ENCODE results near the gene TMF1. TPM values are rescaled to one million over a fixed set of nuclear protein-coding genes. Genes with fewer than 3 reads are reported as not detected.

TMF1 gene
- total RNA-seq, 2 experiments from 2014 or later: 38.9 to 42.1 TPM

DNA sequence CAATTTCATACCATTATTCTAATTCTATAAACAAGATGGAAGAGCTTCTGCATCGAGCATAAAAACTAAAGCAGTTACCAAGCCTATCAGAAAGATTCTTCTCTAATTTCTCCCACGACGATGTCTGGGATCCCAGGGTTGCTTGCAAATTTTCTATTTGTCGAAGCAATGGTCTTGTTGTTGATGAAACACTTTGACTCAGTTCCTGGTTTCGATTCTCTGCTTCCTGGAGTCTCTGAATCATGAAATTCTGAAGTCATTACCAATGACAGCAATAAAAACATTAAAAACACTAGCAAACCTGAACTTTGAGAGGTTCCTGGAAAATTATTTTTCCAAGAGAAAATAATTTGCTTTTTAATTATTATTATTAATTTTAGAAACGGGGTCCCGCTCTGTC, 18.7 kb downstream of the TMF1 start:
- H3K36me3 Mint-ChIP-seq (ENCODE audit: low read depth): peaks cover 50% of the 10 kb centered on the region
- peak; percentile 53 for ATAC-seq
- ChIA-PET POLR2A (interaction anchor here (1.4 kb wide), 1 partner anchor 18 kb away, joined by 3 read pairs; no protein-coding TSS in a partner anchor), CTCF (no interaction called here)
- H3K4me3 Mint-ChIP-seq: no peak overlapping the region
- no peak for DNase-seq
- H3K4me1 Mint-ChIP-seq (ENCODE audit: low read depth): peaks cover 16% of the 10 kb centered on the region
- TF ChIP-seq, protein P1, sequence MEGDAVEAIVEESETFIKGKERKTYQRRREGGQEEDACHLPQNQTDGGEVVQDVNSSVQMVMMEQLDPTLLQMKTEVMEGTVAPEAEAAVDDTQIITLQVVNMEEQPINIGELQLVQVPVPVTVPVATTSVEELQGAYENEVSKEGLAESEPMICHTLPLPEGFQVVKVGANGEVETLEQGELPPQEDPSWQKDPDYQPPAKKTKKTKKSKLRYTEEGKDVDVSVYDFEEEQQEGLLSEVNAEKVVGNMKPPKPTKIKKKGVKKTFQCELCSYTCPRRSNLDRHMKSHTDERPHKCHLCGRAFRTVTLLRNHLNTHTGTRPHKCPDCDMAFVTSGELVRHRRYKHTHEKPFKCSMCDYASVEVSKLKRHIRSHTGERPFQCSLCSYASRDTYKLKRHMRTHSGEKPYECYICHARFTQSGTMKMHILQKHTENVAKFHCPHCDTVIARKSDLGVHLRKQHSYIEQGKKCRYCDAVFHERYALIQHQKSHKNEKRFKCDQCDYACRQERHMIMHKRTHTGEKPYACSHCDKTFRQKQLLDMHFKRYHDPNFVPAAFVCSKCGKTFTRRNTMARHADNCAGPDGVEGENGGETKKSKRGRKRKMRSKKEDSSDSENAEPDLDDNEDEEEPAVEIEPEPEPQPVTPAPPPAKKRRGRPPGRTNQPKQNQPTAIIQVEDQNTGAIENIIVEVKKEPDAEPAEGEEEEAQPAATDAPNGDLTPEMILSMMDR (IDR thresholded peaks at IDR 0.05): no peak
- no peaks in the 10 kb centered on the region for H3K27me3 Mint-ChIP-seq
- peak overlapping the region; percentile 76 for H3K27ac Mint-ChIP-seq
- intact Hi-C loops (cut with micrococcal nuclease): no loop called here
- no peaks in the 10 kb centered on the region for H3K9me3 Mint-ChIP-seq

DNA sequence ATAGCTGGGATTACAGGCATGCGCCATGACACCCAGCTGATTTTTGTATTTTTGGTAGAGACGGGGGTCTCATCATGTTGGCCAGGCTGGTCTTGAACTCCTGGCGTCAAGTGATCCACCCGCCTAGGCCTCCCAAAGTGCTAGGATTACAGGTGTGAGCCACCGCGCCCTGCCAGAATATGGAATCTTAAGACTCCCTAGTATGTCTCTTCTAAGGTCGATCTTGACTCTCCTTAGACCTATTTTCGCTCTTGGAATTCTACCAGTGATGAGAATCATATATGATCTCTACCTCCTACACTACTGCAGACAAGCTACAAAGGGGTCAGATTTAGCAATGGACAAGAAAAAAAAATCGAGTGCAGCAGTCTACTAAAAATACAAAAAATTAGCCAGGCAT, 19.4 kb downstream of the TMF1 start:
- DNase-seq: no peak
- intact Hi-C loops (cut with micrococcal nuclease): no loop called here
- ATAC-seq: no peak
- CTCF ChIA-PET: no interaction called here
- peak overlapping the region; percentile 64 for H3K27ac Mint-ChIP-seq
- no peak overlapping the region for H3K4me3 Mint-ChIP-seq
- H3K27me3 Mint-ChIP-seq: no peaks in the 10 kb centered on the region
- H3K4me1 Mint-ChIP-seq (ENCODE audit: low read depth): peaks cover 16% of the 10 kb centered on the region
- H3K36me3 Mint-ChIP-seq (ENCODE audit: low read depth): peaks cover 54% of the 10 kb centered on the region
- no peaks in the 10 kb centered on the region for H3K9me3 Mint-ChIP-seq
- TF ChIP-seq, protein P1 (IDR thresholded peaks at IDR 0.05): no peak
- POLR2A ChIA-PET: interaction anchor here (1.4 kb wide), 1 partner anchor 18 kb away, joined by 3 read pairs; no protein-coding TSS in a partner anchor

DNA sequence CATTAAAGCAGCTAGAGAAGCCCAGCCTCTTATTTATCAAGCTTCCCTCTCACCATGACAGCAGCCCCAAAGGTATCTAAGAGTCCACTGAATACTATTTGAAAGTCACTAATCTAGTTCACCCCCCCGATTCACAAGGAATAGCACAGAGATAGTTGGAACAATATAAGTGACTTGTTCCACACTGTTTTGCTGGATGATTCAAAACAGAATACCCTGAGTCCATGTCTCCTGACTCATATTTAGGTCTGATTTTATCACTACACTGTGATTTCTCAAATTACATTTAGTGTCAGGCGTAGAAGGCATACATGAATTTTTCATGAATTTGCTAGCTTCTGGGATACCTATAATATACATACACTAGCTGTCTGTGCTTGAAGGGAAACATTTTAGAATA, 20.0 kb downstream of the TMF1 start:
- Mint-ChIP-seq H3K27me3 (no peaks in the 10 kb centered on the region), H3K9me3 (no peaks in the 10 kb centered on the region), H3K4me3 (no peak overlapping the region), H3K27ac (peak overlapping the region; percentile 63), H3K4me1 (ENCODE audit: low read depth) (peaks cover 16% of the 10 kb centered on the region), H3K36me3 (ENCODE audit: low read depth) (peaks cover 57% of the 10 kb centered on the region)
- no peak for DNase-seq
- TF ChIP-seq, protein P1 (IDR thresholded peaks at IDR 0.05): no peak
- intact Hi-C loops (cut with micrococcal nuclease): no loop called here
- ChIA-PET POLR2A (interaction anchor here (1.3 kb wide), 1 partner anchor 20 kb away, joined by 5 read pairs; the partner anchor contains the start of gene TMF1), CTCF (no interaction called here)
- no peak for ATAC-seq

DNA sequence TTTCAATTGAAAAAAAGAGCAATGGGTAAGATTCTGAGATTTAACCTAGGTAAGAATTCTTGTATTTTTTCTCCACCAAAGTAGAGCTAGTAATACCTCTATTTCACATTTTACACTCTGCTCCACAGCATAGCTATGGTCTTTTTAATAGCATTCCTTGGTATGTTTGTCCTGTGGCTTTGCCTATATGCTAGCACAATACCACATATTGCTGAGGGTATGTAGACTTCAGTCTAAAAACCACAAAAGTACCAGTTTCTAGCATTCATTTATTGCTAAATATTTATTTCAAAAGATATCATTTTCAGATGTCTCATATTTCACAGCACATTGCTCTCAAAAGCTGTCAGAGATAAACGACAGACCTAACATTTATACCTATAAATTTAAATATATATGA, 20.5 kb downstream of the TMF1 start:
- no peak for ATAC-seq
- TF ChIP-seq, protein P1 (IDR thresholded peaks at IDR 0.05): no peak
- no peak overlapping the region for H3K27ac Mint-ChIP-seq
- H3K4me3 Mint-ChIP-seq: no peak overlapping the region
- intact Hi-C loops (cut with micrococcal nuclease): no loop called here
- CTCF ChIA-PET: no interaction called here
- no peaks in the 10 kb centered on the region for H3K27me3 Mint-ChIP-seq
- DNase-seq: no peak
- peaks cover 16% of the 10 kb centered on the region for H3K4me1 Mint-ChIP-seq (ENCODE audit: low read depth)
- POLR2A ChIA-PET: interaction anchor here (1.3 kb wide), 1 partner anchor 21 kb away, joined by 5 read pairs; the partner anchor contains the start of gene TMF1
- peaks cover 54% of the 10 kb centered on the region for H3K36me3 Mint-ChIP-seq (ENCODE audit: low read depth)
- H3K9me3 Mint-ChIP-seq: no peaks in the 10 kb centered on the region

DNA sequence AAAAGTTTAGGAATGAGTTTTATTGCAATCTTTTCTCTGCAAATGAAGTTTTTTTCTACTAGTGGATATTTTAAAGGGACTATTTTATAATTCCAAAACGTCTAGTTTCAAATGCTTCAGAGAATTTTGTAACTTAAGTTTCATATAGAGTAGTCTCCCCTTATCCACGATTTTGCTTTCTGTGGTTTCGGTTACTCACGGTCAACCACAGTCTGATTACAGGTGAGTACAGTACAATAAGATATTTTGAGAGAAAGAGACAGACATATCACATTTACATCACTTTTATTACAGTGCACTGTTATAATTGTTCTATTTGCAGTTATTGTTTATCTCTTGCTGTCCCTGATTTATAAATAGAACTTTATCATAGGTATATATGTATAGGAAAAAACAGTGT, 31.3 kb downstream of the TMF1 start:
- DNase-seq (no peak), ATAC-seq (no peak)
- H3K4me1 Mint-ChIP-seq (ENCODE audit: low read depth): peaks cover 6% of the 10 kb centered on the region
- ChIA-PET CTCF (interaction anchor here (0.6 kb wide), 1 partner anchor 138 kb away, joined by 3 read pairs; no protein-coding TSS in a partner anchor), POLR2A (no interaction called here)
- H3K4me3 Mint-ChIP-seq: no peak overlapping the region
- H3K36me3 Mint-ChIP-seq (ENCODE audit: low read depth): peaks cover 15% of the 10 kb centered on the region
- H3K27me3 Mint-ChIP-seq: no peaks in the 10 kb centered on the region
- intact Hi-C loops (cut with micrococcal nuclease): no loop called here
- TF ChIP-seq, protein P1 (IDR thresholded peaks at IDR 0.05): no peak
- no peak overlapping the region for H3K27ac Mint-ChIP-seq
- H3K9me3 Mint-ChIP-seq: no peaks in the 10 kb centered on the region

Data from activated CD8-positive, alpha-beta T cell treated with anti-CD3 and anti-CD28 coated beads for 36 hours (primary cell).